Uterus (tissue), 4 donors: ENCODE measurements around the gene ZNF121. TPM values are rescaled to one million over a fixed set of nuclear protein-coding genes. Genes with fewer than 3 reads are reported as not detected.
A peak's percentile ranks its signal among the peaks of the same experiment; 100 is the strongest.

ENCODE experiments used
- DNase-seq, 2 donors: peaks; one replicate each; pipeline ENCODE4 v3.0.0-alpha.2; 2019 to 2020
- H3K27ac ChIP-seq, 2 donors: fragments of 200-600 bp; sonication (generic); 1 replicate in 1 of 2; 2 replicates in 1 of 2; pipeline ENCODE4 v1.5.1; 2016 to 2018
- H3K27me3 ChIP-seq, 2 donors: fragments of 200-600 bp; sonication (generic); one replicate each; pipeline ENCODE4 v1.5.1; 2018 to 2019; ENCODE audit warnings: control low read depth in 1 of 2
- H3K36me3 ChIP-seq, 2 donors: fragments of 200-600 bp; sonication (generic); one replicate each; pipeline ENCODE4 v1.5.1; 2019; ENCODE audit warnings: control low read depth in 1 of 2
- H3K4me1 ChIP-seq, 2 donors: fragments of 200-600 bp; sonication (generic); one replicate each; pipeline ENCODE4 v1.5.1; 2018 to 2019; ENCODE audit warnings: control low read depth in 1 of 2
- H3K4me3 ChIP-seq, 2 donors: fragments of 200-600 bp; sonication (generic); 1 replicate in 1 of 2; 2 replicates in 1 of 2; pipeline ENCODE4 v1.5.1; 2018 to 2019; ENCODE audit warnings: mild to moderate bottlenecking in 1 of 2
- H3K9me3 ChIP-seq, 2 donors: fragments of 200-600 bp; sonication (generic); one replicate each; pipeline ENCODE4 v1.5.1; 2019; ENCODE audit warnings: control low read depth in 1 of 2
- POLR2A ChIP-seq, 2 donors: fragments of 450-650 bp; IDR thresholded peaks; one replicate each; pipeline ENCODE4 v1.6.1; 2016; ENCODE audit warnings: antibody characterized with exemption in 2 of 2, mild to moderate bottlenecking in 1 of 2, moderate library complexity in 1 of 2
- intact Hi-C: fragments of 100-400 bp; cut with DNase I; formaldehyde crosslinking; loops from one replicate; pipeline ENCODE4 v1.15.1; 2023; ENCODE audit warnings: low total_unique reads
- total RNA-seq, 4 donors: library from RNA; depleted of rRNA in 3 of 4; stranded (reverse); fragments of >200 nt in 3 of 4; gene quantifications; one replicate each; pipeline versions ENCODE4 v1.1.0 to v1.2.4, GENCODE V29; 2014 to 2023
- TF ChIP-seq, protein P1 (sequence below), 4 experiments: fragments of 200-600 bp in 2 of 4; fragments of 450-650 bp in 2 of 4; sonication (generic) in 2 of 4; IDR thresholded peaks; one replicate each; pipeline ENCODE4 v1.5.1; 2016 to 2019; ENCODE audit warnings: antibody characterized with exemption in 4 of 4, mild to moderate bottlenecking in 2 of 4, moderate library complexity in 1 of 4
- donor health status: DM: yes; HTN: yes; CAD: no.

The ZNF121 gene
- total RNA-seq, 4 donors from 2014 or later: 17.4 to 76.7 (median 38.6) TPM

DNA sequence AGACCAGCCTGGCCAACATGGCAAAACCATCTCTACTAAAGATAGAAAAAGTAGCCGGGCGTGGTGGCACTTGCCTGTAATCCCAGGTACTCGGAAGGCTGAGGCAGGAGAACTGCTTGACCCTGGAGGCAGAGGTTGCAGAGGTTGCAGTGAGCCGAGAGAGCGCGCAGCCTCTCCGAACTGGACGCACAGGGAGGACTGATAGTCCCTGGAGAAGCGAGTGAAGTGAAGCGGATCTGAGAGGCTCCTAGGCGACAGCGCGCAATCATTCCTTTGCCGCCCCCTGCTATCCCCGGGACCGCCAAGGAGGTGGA, 36.5 kb upstream of the ZNF121 start:
- no peaks in the 10 kb centered on the region for H3K27me3 ChIP-seq
- DNase-seq: no peak
- intact Hi-C loops: no loop called here
- no peak for TF ChIP-seq POLR2A (IDR thresholded peaks at IDR 0.05)
- TF ChIP-seq, protein P1, sequence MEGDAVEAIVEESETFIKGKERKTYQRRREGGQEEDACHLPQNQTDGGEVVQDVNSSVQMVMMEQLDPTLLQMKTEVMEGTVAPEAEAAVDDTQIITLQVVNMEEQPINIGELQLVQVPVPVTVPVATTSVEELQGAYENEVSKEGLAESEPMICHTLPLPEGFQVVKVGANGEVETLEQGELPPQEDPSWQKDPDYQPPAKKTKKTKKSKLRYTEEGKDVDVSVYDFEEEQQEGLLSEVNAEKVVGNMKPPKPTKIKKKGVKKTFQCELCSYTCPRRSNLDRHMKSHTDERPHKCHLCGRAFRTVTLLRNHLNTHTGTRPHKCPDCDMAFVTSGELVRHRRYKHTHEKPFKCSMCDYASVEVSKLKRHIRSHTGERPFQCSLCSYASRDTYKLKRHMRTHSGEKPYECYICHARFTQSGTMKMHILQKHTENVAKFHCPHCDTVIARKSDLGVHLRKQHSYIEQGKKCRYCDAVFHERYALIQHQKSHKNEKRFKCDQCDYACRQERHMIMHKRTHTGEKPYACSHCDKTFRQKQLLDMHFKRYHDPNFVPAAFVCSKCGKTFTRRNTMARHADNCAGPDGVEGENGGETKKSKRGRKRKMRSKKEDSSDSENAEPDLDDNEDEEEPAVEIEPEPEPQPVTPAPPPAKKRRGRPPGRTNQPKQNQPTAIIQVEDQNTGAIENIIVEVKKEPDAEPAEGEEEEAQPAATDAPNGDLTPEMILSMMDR (IDR thresholded peaks at IDR 0.05): no peak
- peaks cover 0 to 2% of the 10 kb centered on the region in 2 donors for H3K36me3 ChIP-seq
- no peaks in the 10 kb centered on the region for H3K9me3 ChIP-seq
- H3K27ac ChIP-seq: peak overlapping the region; percentile 85 to 93
- no peaks in the 10 kb centered on the region for H3K4me1 ChIP-seq
- H3K4me3 ChIP-seq: peak overlapping the region; percentile 80 to 81

DNA sequence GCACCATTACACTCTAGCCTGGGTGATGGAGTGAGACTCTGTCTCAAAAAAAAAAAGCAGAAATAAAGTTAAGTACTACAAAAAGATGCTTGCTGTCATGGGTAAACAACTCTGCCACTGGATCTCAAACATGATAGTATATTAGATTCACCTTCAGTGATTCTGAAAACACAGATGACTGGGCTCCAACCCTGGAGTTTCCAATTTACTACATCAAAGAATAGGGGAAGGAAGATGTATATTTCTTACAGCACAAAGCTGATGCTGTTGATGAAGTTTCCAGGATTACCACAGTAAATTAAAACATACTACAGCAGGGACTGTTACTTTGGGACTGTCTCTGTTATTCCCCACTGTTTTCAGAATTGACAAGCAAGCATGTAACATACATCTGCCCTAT, 31.5 kb upstream of the ZNF121 start:
- H3K9me3 ChIP-seq: peaks cover 0 to 18% of the 10 kb centered on the region in 2 donors
- intact Hi-C loops: no loop called here
- no peaks in the 10 kb centered on the region for H3K4me1 ChIP-seq
- TF ChIP-seq, protein P1 (IDR thresholded peaks at IDR 0.05): no peak
- TF ChIP-seq POLR2A (IDR thresholded peaks at IDR 0.05): no peak
- peaks cover 0 to 2% of the 10 kb centered on the region in 2 donors for H3K36me3 ChIP-seq
- H3K4me3 ChIP-seq: no peak overlapping the region
- H3K27me3 ChIP-seq: no peaks in the 10 kb centered on the region
- H3K27ac ChIP-seq: no peak overlapping the region
- no peak for DNase-seq

DNA sequence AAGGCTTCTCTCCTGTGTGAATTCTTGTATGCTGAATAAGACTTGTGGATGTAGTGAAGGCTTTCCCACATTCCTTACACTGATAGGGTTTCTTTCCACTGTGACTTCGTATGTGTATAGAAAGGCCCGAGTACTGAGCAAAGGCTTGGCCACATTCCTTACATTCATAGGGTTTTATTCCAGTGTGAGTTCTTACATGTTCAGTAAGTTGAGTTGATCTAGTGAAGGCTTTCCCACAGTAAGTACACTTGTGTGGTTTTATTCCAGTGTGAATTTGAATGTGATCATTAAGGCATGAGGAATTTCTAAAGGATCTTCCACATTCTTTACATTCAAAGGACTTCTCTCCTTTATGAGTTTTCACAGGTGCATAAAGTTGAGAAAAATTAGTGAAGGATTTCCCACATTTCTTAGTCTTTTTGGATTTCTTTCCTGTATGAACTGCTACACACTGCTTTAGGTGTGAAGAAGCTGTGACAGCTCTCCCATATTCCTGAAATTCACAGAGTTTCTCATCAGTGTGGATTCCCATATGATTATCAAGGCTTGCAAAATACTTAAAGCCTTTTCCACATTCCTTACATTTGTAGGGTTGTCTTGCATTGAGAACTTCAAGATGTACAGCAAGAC, 26.3 kb upstream of the ZNF121 start:
- H3K4me1 ChIP-seq: no peaks in the 10 kb centered on the region
- H3K27me3 ChIP-seq: no peaks in the 10 kb centered on the region
- H3K9me3 ChIP-seq: peaks cover 0 to 53% of the 10 kb centered on the region in 2 donors
- TF ChIP-seq, protein P1 (IDR thresholded peaks at IDR 0.05): no peak
- no peak for TF ChIP-seq POLR2A (IDR thresholded peaks at IDR 0.05)
- no peaks in the 10 kb centered on the region for H3K36me3 ChIP-seq
- intact Hi-C loops: no loop called here
- H3K4me3 ChIP-seq: no peak overlapping the region
- no peak overlapping the region for H3K27ac ChIP-seq
- DNase-seq: no peak

DNA sequence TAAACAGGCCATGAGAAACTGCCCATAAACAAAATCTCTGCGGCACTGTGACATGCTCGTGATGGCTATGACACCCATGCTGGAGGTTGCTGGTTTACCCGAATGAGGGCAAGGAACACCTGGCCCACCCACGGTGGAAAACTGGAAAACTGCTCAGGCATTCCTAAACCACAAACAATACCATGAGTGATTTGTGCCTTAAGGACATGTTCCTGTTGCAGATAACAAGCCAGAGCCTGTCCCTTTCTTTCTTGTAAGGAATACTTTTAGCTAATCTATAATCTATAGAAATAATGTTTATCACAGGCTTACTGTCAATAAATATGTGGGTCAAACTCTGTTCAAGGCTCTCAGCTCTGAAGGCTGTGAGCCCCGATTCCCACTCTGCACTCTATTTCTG, 24.6 kb upstream of the ZNF121 start:
- H3K4me3 ChIP-seq: no peak overlapping the region
- TF ChIP-seq POLR2A (IDR thresholded peaks at IDR 0.05): no peak
- TF ChIP-seq, protein P1 (IDR thresholded peaks at IDR 0.05): no peak
- intact Hi-C loops: no loop called here
- H3K4me1 ChIP-seq: no peaks in the 10 kb centered on the region
- DNase-seq: no peak
- H3K27ac ChIP-seq: no peak overlapping the region
- H3K9me3 ChIP-seq: peaks cover 0 to 53% of the 10 kb centered on the region in 2 donors
- H3K36me3 ChIP-seq: no peaks in the 10 kb centered on the region
- H3K27me3 ChIP-seq: no peaks in the 10 kb centered on the region

DNA sequence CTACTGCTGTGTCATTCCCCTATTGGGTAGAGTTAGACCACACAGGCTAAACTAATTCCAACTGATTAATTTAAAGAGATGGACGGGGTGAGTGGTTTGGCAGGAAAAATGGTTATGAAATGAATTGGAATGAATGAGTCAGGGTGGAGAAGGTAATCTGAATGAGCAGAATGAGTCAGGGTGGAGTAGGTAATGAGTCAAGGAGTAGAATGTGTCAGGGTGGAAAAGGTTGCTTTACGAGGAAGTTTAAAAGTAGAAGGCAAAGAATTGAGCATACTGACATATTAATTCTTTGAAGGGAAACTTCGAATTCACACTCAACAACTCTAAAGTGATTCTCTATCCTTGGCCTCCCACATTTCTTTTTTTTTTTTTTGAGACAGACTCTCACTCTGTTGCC, 12.7 kb upstream of the ZNF121 start:
- no peaks in the 10 kb centered on the region for H3K4me1 ChIP-seq

More for the DNA sequence above, 12.7 kb upstream of the ZNF121 start:
- DNase-seq: no peak
- H3K36me3 ChIP-seq: no peaks in the 10 kb centered on the region
- no peak overlapping the region for H3K27ac ChIP-seq
- TF ChIP-seq, protein P1 (IDR thresholded peaks at IDR 0.05): no peak
- no peak for TF ChIP-seq POLR2A (IDR thresholded peaks at IDR 0.05)
- intact Hi-C loops: no loop called here
- no peak overlapping the region for H3K4me3 ChIP-seq
- peaks cover 0 to 5% of the 10 kb centered on the region in 2 donors for H3K9me3 ChIP-seq
- no peaks in the 10 kb centered on the region for H3K27me3 ChIP-seq
